BE2C (cell line): ENCODE results near the gene CRISPLD2.

Experiments used
- DNase-seq: peaks from one replicate; pipeline ENCODE4 v3.0.0-alpha.2; 2020
- H3K27me3 ChIP-seq: fragments of 250-450 bp; sonication (Bioruptor Pico); 2 replicates; pipeline ENCODE4 v1.5.1; 2020; ENCODE audit warnings: mild to moderate bottlenecking
- H3K36me3 ChIP-seq: fragments of 250-450 bp; sonication (Bioruptor Pico); 2 replicates; pipeline ENCODE4 v1.5.1; 2020; ENCODE audit warnings: mild to moderate bottlenecking
- H3K4me1 ChIP-seq: fragments of 250-450 bp; sonication (Bioruptor Pico); 2 replicates; pipeline ENCODE4 v1.5.1; 2020
- H3K4me3 ChIP-seq: 2 replicates; pipeline ENCODE4 v1.5.1; 2011; ENCODE audit warnings: low read depth, low read length
- H3K9me3 ChIP-seq: fragments of 250-450 bp; sonication (Bioruptor Pico); 2 replicates; pipeline ENCODE4 v1.5.1; 2020
- TF ChIP-seq, protein P1 (sequence below): IDR thresholded peaks from 2 replicates; pipeline ENCODE4 v1.5.1; 2012; ENCODE audit warnings: mild to moderate bottlenecking, low read depth, low read length

Gene CRISPLD2

DNA sequence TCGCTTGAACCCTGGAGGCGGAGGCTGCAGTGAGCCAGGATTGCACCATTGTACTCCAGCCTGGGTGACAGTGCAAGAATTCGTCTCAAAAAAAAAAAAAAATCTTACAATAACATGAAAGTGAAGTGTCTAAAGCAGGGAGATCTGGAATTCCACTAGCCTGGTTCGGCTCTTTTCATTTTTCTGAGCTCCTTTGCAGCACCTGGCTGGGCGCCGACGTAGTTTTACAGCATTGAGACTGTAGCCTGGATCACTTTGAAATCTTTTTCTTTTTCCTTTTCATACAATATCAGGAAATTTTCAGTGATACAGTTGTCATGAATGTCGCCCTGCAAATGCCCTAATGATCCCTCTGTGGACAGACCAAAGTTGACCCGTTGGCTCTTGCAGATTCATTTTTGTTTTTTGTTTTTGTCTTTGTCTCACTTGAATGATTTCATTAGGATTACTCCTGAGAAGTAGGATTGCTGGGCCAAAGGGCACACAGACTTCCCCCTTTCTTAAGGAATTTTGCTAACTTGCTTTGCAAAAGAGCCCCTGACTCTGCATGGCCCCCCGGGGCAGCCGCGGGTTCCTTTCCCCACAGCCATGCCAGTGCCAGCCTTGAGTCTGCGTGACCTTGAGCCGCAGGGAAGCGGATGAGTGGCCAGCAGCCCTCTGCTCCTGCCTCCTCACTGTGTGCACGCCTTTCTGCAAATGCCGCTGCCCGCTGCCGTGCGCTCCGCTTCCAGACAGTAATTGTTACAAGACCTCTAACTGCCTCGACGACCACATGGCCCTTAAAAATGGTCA is 28.0 kb downstream of the CRISPLD2 start:
- Histone ChIP-seq H3K36me3 (no peaks in the 10 kb centered on the region), H3K4me1 (peaks cover 4% of the 10 kb centered on the region; the same call in 1 of the 2 replicates), H3K4me3 (no peak overlapping the region), H3K27me3 (no peaks in the 10 kb centered on the region), H3K9me3 (no peaks in the 10 kb centered on the region)
- DNase-seq = no peak
- TF ChIP-seq, protein P1, sequence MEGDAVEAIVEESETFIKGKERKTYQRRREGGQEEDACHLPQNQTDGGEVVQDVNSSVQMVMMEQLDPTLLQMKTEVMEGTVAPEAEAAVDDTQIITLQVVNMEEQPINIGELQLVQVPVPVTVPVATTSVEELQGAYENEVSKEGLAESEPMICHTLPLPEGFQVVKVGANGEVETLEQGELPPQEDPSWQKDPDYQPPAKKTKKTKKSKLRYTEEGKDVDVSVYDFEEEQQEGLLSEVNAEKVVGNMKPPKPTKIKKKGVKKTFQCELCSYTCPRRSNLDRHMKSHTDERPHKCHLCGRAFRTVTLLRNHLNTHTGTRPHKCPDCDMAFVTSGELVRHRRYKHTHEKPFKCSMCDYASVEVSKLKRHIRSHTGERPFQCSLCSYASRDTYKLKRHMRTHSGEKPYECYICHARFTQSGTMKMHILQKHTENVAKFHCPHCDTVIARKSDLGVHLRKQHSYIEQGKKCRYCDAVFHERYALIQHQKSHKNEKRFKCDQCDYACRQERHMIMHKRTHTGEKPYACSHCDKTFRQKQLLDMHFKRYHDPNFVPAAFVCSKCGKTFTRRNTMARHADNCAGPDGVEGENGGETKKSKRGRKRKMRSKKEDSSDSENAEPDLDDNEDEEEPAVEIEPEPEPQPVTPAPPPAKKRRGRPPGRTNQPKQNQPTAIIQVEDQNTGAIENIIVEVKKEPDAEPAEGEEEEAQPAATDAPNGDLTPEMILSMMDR = no peak

DNA sequence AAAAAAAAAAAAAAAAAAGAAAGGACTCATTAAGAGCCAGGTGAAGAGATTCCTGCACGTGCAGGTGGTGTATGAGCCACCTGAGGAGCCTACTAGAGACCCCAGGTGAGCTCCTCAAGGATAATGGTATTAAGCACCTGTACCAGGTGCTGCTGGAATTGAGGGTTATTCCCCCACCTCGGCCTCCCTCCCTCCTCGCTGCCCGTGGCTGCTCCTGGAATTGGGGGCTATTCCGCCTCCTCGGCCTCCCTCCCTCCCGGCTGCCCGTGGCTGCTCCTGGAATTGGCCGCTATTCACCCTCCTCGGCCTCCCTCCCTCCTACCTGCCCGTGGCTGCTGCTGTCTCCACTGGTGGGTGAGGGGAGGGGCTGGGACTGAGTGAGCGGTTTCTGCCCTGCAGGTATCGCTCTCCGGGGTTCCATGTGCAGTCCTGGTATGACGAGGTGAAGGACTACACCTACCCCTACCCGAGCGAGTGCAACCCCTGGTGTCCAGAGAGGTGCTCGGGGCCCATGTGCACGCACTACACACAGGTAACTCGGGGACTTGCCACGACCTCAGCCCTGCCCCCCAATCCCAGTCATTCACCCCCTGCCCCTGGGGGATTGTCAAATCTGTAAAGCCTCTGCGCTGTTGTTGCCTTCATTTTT is 29.3 kb downstream of the CRISPLD2 start:
- TF ChIP-seq, protein P1 = no peak
- Histone ChIP-seq H3K4me3 (no peak overlapping the region), H3K27me3 (no peaks in the 10 kb centered on the region), H3K4me1 (peaks cover 4% of the 10 kb centered on the region; the same call in 1 of the 2 replicates), H3K9me3 (no peaks in the 10 kb centered on the region), H3K36me3 (no peaks in the 10 kb centered on the region)
- DNase-seq = no peak

DNA sequence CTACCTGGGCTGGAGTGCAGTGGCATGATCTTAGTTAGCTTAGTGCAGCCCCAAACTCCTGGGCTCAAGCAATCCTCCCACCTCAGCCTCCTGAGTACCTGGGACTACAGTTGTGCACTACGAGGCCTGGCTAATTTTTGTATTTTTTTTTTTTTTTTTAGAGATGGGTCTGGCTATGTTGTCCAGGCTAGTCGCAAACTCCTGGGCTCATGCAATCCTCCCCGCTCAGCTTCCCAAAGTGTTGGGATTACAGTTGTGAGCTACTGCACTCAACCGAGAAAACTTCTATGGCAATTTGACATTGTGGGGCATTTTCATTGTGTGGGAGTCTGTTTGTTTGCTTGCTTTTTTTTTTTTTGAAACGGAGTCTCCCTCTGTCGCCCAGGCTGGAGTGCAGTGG is 30.0 kb downstream of the CRISPLD2 start:
- no peaks in the 10 kb centered on the region for H3K27me3 ChIP-seq
- H3K4me1 ChIP-seq = peaks cover 4% of the 10 kb centered on the region; the same call in 1 of the 2 replicates
- no peak overlapping the region for H3K4me3 ChIP-seq
- no peak for DNase-seq
- TF ChIP-seq, protein P1 = no peak
- H3K9me3 ChIP-seq = no peaks in the 10 kb centered on the region
- no peaks in the 10 kb centered on the region for H3K36me3 ChIP-seq

DNA sequence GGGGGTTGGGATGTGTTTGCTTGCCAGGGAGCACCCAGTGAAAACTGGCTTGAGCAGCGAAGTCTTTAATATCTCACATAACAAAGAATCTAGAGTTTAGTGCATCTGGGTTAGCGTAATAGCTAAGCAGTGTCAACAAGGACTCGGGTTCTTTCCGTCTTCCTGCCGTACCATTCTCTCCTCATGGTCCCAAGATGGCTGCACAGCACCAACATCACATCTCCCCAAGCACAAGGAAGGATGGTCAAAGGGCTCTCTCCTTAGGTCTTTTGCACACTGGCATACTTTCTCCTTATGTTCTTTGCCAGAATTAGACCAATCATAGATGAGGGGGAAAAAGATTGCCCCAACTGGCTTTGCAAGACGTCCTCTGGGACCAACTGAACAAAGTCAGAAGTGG is 30.9 kb downstream of the CRISPLD2 start:
- no peaks in the 10 kb centered on the region for H3K27me3 ChIP-seq
- no peak for DNase-seq

DNA sequence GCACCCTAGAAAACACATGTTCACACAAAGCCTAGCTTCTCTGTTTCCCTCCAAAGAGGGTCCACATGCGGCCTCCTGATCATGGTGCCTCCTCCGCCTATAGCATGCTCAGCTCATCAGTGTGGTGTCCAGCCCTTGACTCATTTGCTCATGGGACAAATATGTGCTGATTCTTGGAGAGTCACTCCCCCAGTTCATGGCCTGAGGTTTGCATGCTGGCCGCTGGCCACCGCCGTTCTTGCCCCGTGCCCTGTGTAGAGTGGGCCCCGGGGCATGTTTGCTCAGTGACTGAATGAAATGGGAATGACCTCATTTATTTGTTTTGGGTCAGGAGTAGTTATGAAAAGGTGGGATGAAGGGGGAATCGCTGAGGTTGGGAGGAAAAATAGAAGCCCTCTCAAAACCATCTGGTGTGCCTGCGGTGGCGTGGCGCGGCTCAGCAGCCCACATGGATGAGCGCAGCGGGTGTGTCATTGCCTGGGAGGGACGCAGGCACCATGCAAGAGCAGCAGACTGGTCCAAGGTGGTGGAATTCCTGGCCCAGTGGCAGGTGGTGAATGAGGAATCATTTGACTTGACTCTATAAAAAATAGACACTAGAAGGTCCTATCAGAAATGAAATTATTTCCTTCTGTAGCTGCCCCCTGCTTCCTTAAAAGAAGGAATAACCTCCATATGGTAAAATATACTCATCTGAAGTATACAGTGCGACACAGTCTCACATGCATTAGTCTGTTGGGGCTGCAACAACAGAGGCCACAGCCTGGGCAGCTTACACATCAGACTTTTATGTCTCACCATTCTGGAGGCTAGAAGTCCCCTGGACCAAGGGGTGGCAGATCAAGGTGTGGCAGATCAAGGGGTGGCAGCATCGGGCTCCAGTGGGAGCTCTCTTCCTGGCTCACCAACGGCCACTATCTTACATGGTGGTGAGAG is 31.7 kb downstream of the CRISPLD2 start:
- DNase-seq = no peak
- no peaks in the 10 kb centered on the region for H3K27me3 ChIP-seq

More for the DNA sequence above, 30.9 kb downstream of the CRISPLD2 start:
- Histone ChIP-seq H3K9me3 (no peaks in the 10 kb centered on the region), H3K4me1 (0 out of 2 replicates have a peak, but pooled peaks cover under 1% of the 10 kb centered on the region), H3K4me3 (no peak overlapping the region), H3K36me3 (no peaks in the 10 kb centered on the region)
- TF ChIP-seq, protein P1 = no peak

More for the DNA sequence above, 31.7 kb downstream of the CRISPLD2 start:
- TF ChIP-seq, protein P1 = no peak
- Histone ChIP-seq H3K4me1 (no peaks in the 10 kb centered on the region), H3K9me3 (no peaks in the 10 kb centered on the region), H3K36me3 (no peaks in the 10 kb centered on the region), H3K4me3 (no peak overlapping the region)
